H1 (cell line): ENCODE data around the gene CCDC178. TPM values are rescaled to one million over a fixed set of nuclear protein-coding genes. Genes with fewer than 3 reads are reported as not detected.

Experiments used
- CTCF ChIA-PET: fragments of 300-600 bp; sonication (Branson Sonifier 250); formaldehyde crosslinking; loops from one replicate; lab custom pipeline; 2021; ENCODE audit not compliant: partially characterized antibody; lab: Charles Lee
- POLR2A ChIA-PET: fragments of 300-600 bp; sonication (Branson Sonifier 250); formaldehyde crosslinking; loops from one replicate; lab custom pipeline; 2021; ENCODE audit warnings: inconsistent platforms; ENCODE audit not compliant: partially characterized antibody; lab: Charles Lee
- DNase-seq, 2 experiments: peaks; one replicate each; pipeline versions ENCODE4 v3.0.0 to v3.0.0-alpha.2; 2010 to 2022; ENCODE audit warnings: low spot score in 2 of 2, low read depth in 1 of 2, mixed read lengths in 1 of 2
- FAIRE-seq: peaks from 2 replicates; lab custom pipeline; 2011; peaks lifted over from hg19 to GRCh38; lab: Jason Lieb, UNC
- H2AFZ ChIP-seq: 2 replicates; pipeline ENCODE4 v1.8.1; 2012; ENCODE audit warnings: low read length, inconsistent platforms
- H2AK5ac ChIP-seq: 2 replicates; pipeline ENCODE4 v1.6.1; 2013; ENCODE audit warnings: low read depth, low read length
- H2BK120ac ChIP-seq: replicated peaks from 2 replicates; pipeline ENCODE3; 2013; ENCODE audit warnings: low read depth, low read length, inconsistent platforms
- H2BK12ac ChIP-seq: 2 replicates; pipeline ENCODE4 v1.6.1; 2013; ENCODE audit warnings: low read depth, low read length
- H2BK15ac ChIP-seq: 2 replicates; pipeline ENCODE4 v1.6.1; 2013; ENCODE audit warnings: low read length
- H2BK20ac ChIP-seq: 2 replicates; pipeline ENCODE4 v1.6.1; 2013; ENCODE audit warnings: low read length
- H2BK5ac ChIP-seq: 2 replicates; pipeline ENCODE4 v1.6.1; 2013; ENCODE audit warnings: low read depth, low read length
- H3K14ac ChIP-seq: 2 replicates; pipeline ENCODE4 v1.6.1; 2013; ENCODE audit warnings: inconsistent platforms; ENCODE audit not compliant: insufficient read length
- H3K18ac ChIP-seq: 2 replicates; pipeline ENCODE4 v1.6.1; 2013; ENCODE audit warnings: low read length; ENCODE audit errors: extremely low read depth
- H3K23ac ChIP-seq: 2 replicates; pipeline ENCODE4 v1.6.1; 2013; ENCODE audit warnings: inconsistent platforms; ENCODE audit not compliant: insufficient read length
- H3K23me2 ChIP-seq: 2 replicates; pipeline ENCODE4 v1.6.1; 2013; ENCODE audit warnings: low read depth, low read length
- H3K27ac ChIP-seq: 2 replicates; pipeline ENCODE4 v1.6.1; 2011; ENCODE audit warnings: low read depth, low read length, inconsistent platforms
- H3K27me3 ChIP-seq, 4 experiments: replicated peaks in 1 of 4; 1 replicate in 1 of 4; 2 replicates in 3 of 4; pipeline versions ENCODE4 v1.6.1 to v1.8.1; 2011 to 2013; ENCODE audit warnings: low read length in 3 of 4, mild to moderate bottlenecking in 3 of 4, inconsistent platforms in 2 of 4, mixed read lengths in 2 of 4, moderate library complexity in 1 of 4; ENCODE audit not compliant: control insufficient read depth in 3 of 4, insufficient read depth in 3 of 4; ENCODE audit errors: extremely low read depth in 1 of 4
- H3K36me3 ChIP-seq, 4 experiments: 2 replicates each; pipeline versions ENCODE4 v1.6.1 to v1.8.1; 2011 to 2013; ENCODE audit warnings: mild to moderate bottlenecking in 4 of 4, low read length in 3 of 4, moderate library complexity in 2 of 4, control low read depth in 1 of 4, inconsistent platforms in 1 of 4; ENCODE audit not compliant: insufficient read depth in 4 of 4, control insufficient read depth in 2 of 4
- H3K4ac ChIP-seq: replicated peaks from 2 replicates; pipeline ENCODE3; 2013; ENCODE audit warnings: low read length, low read depth, mixed read lengths, inconsistent platforms; ENCODE audit not compliant: insufficient read length
- H3K4me1 ChIP-seq, 4 experiments: replicated peaks in 1 of 4; 1 replicate in 1 of 4; 2 replicates in 3 of 4; pipeline versions ENCODE4 v1.6.1 to v1.8.1; 2011 to 2013; ENCODE audit warnings: low read length in 3 of 4, inconsistent platforms in 2 of 4, mixed read lengths in 1 of 4; ENCODE audit not compliant: insufficient read depth in 4 of 4, control insufficient read depth in 3 of 4
- H3K4me2 ChIP-seq, 2 experiments: 2 replicates each; pipeline versions ENCODE4 v1.6.1 to v1.8.1; 2011 to 2013; ENCODE audit warnings: low read depth in 2 of 2, low read length in 2 of 2, control low read depth in 1 of 2, inconsistent platforms in 1 of 2, mild to moderate bottlenecking in 1 of 2; ENCODE audit not compliant: insufficient read depth in 1 of 2
- H3K4me3 ChIP-seq, 4 experiments: fragments of 200-600, 300-600 bp in 1 of 4; sonication (generic), shearing (Covaris generic), sonication (Bioruptor Twin) in 1 of 4; 2 replicates each; pipeline versions ENCODE4 v1.5.1 to v1.8.1; 2011 to 2016; ENCODE audit warnings: low read length in 4 of 4, low read depth in 3 of 4, control low read depth in 2 of 4, inconsistent platforms in 2 of 4, mild to moderate bottlenecking in 2 of 4, mixed read lengths in 1 of 4, moderate library complexity in 1 of 4; ENCODE audit not compliant: insufficient read depth in 2 of 4; ENCODE audit errors: extremely low read depth in 1 of 4
- H3K56ac ChIP-seq: replicated peaks from 2 replicates; pipeline ENCODE3; 2013; ENCODE audit warnings: low read depth, mild to moderate bottlenecking, mixed read lengths, low read length, inconsistent platforms; ENCODE audit not compliant: insufficient read length
- H3K79me1 ChIP-seq: 2 replicates; pipeline ENCODE4 v1.6.1; 2013; ENCODE audit warnings: low read depth, low read length, control low read depth
- H3K79me2 ChIP-seq, 2 experiments: 2 replicates each; pipeline versions ENCODE4 v1.6.1 to v1.8.1; 2012 to 2013; ENCODE audit warnings: low read length in 2 of 2, mild to moderate bottlenecking in 2 of 2, inconsistent platforms in 1 of 2; ENCODE audit not compliant: insufficient read depth in 2 of 2, control insufficient read depth in 1 of 2
- H3K9ac ChIP-seq, 4 experiments: replicated peaks in 1 of 4; 1 replicate in 1 of 4; 2 replicates in 3 of 4; pipeline versions ENCODE4 v1.6.1 to v1.8.1; 2011 to 2013; ENCODE audit warnings: low read depth in 3 of 4, low read length in 3 of 4, control low read depth in 2 of 4, mild to moderate bottlenecking in 2 of 4, moderate library complexity in 2 of 4, inconsistent platforms in 1 of 4; ENCODE audit errors: extremely low read depth in 1 of 4
- H3K9me3 ChIP-seq, 2 experiments: 2 replicates each; pipeline versions ENCODE4 v1.6.1 to v1.8.1; 2012 to 2013; ENCODE audit warnings: mild to moderate bottlenecking in 2 of 2, moderate library complexity in 2 of 2, control low read depth in 1 of 2, inconsistent platforms in 1 of 2, low read depth in 1 of 2, low read length in 1 of 2, mixed read lengths in 1 of 2; ENCODE audit not compliant: insufficient read depth in 2 of 2
- H4K20me1 ChIP-seq, 2 experiments: replicated peaks in 1 of 2; 2 replicates each; pipeline versions ENCODE3 to v1.8.1; 2011 to 2013; ENCODE audit warnings: inconsistent platforms in 2 of 2, low read length in 2 of 2, mild to moderate bottlenecking in 1 of 2; ENCODE audit not compliant: insufficient read depth in 2 of 2, control insufficient read depth in 1 of 2
- H4K5ac ChIP-seq: 2 replicates; pipeline ENCODE4 v1.6.1; 2013; ENCODE audit warnings: low read length, low read depth, mixed read lengths, inconsistent platforms; ENCODE audit not compliant: insufficient read length
- H4K8ac ChIP-seq: 2 replicates; pipeline ENCODE4 v1.8.0; 2013; ENCODE audit warnings: mild to moderate bottlenecking, moderate library complexity, low read length, inconsistent platforms; ENCODE audit not compliant: insufficient read depth; ENCODE audit errors: extremely low read depth
- H4K91ac ChIP-seq: replicated peaks from 2 replicates; pipeline ENCODE3; 2013; ENCODE audit warnings: low read length, mixed read lengths, inconsistent platforms; ENCODE audit not compliant: insufficient read length
- BCL11A ChIP-seq, 2 experiments: IDR thresholded peaks; one replicate each; pipeline ENCODE4 v1.6.1; 2011; ENCODE audit warnings: low read depth in 2 of 2, low read length in 2 of 2, mild to moderate bottlenecking in 2 of 2
- BRCA1 ChIP-seq: IDR thresholded peaks from 2 replicates; pipeline ENCODE4 v1.6.1; 2012; ENCODE audit warnings: low read depth, low read length, improper control_type of control experiment
- CHD1 ChIP-seq: IDR thresholded peaks from 2 replicates; pipeline ENCODE4 v1.6.1; 2012; ENCODE audit warnings: low read depth, low read length, improper control_type of control experiment
- CREB1 ChIP-seq: IDR thresholded peaks from 2 replicates; pipeline ENCODE4 v1.6.1; 2012; ENCODE audit warnings: inconsistent platforms
- FOSL1 ChIP-seq: IDR thresholded peaks from 2 replicates; pipeline ENCODE4 v1.6.1; 2011; ENCODE audit warnings: mild to moderate bottlenecking, low read depth, low read length, moderate library complexity; ENCODE audit not compliant: insufficient read depth
- GTF2F1 ChIP-seq: IDR thresholded peaks from 2 replicates; pipeline ENCODE4 v1.6.1; 2012; ENCODE audit warnings: low read depth, low read length, improper control_type of control experiment, borderline replicate concordance
- HDAC2 ChIP-seq, 2 experiments: fragments of 300-600 bp in 1 of 2; sonication (generic) in 1 of 2; IDR thresholded peaks; 2 replicates each; pipeline ENCODE4 v1.6.1; 2011 to 2012; ENCODE audit warnings: low read depth in 2 of 2, low read length in 2 of 2, mild to moderate bottlenecking in 2 of 2, moderate library complexity in 2 of 2, borderline replicate concordance in 1 of 2, inconsistent platforms in 1 of 2
- KDM1A ChIP-seq: fragments of 200-600, 300-600 bp; sonication (generic); IDR thresholded peaks from 2 replicates; pipeline ENCODE4 v1.7.1; 2016; ENCODE audit warnings: mild to moderate bottlenecking, low read length, borderline replicate concordance
- KDM5A ChIP-seq: fragments of 200-600 bp; IDR thresholded peaks from 2 replicates; pipeline ENCODE4 v1.7.1; 2012; ENCODE audit warnings: mild to moderate bottlenecking, low read length, inconsistent platforms, mixed read lengths
- POLR2A ChIP-seq, 2 experiments: IDR thresholded peaks; 1 replicate in 1 of 2; 2 replicates in 1 of 2; pipeline ENCODE4 v1.6.1; 2011; ENCODE audit warnings: low read depth in 2 of 2, low read length in 2 of 2, mild to moderate bottlenecking in 2 of 2; ENCODE audit errors: control extremely low read depth in 1 of 2
- RXRA ChIP-seq: IDR thresholded peaks from 2 replicates; pipeline ENCODE4 v1.6.1; 2011; ENCODE audit warnings: low read depth, mild to moderate bottlenecking, low read length, moderate library complexity; ENCODE audit not compliant: insufficient read depth
- SIN3A ChIP-seq, 2 experiments: IDR thresholded peaks in 1 of 2; conservative IDR thresholded peaks in 1 of 2; 2 replicates each; pipeline ENCODE4 v1.6.1; 2011 to 2012; ENCODE audit warnings: low read length in 2 of 2, improper control_type of control experiment in 1 of 2, low read depth in 1 of 2, mild to moderate bottlenecking in 1 of 2
- SIX5 ChIP-seq: IDR thresholded peaks from 2 replicates; pipeline ENCODE4 v1.6.1; 2011; ENCODE audit warnings: mild to moderate bottlenecking, low read depth, low read length
- SRF ChIP-seq: IDR thresholded peaks from 2 replicates; pipeline ENCODE4 v1.6.1; 2011; ENCODE audit warnings: mild to moderate bottlenecking, low read depth, low read length, moderate library complexity
- polyA plus RNA-seq, 7 experiments: library from polyadenylated mRNA; depleted of rRNA in 3 of 7; stranded (reverse) in 5 of 7; unstranded in 2 of 7; fragments of >200 nt in 5 of 7; fragments of 200-250 nt in 2 of 7; gene quantifications; 1 replicate in 5 of 7; 2 replicates in 1 of 7; 4 replicates in 1 of 7; pipeline versions ENCODE4 v1.2.1 to v1.2.3, GENCODE V29; 2011 to 2013; ENCODE audit warnings: missing spikeins in 2 of 7, mixed read lengths in 2 of 7
- total RNA-seq: library from RNA; stranded (reverse); fragmentation: NEBNext Ultra II Directional; extraction: Animal tissue kit (Norgen Biotek cat#: 25700); gene quantifications from 2 replicates; pipeline ENCODE4 v1.2.1, GENCODE V29; 2021
- TF ChIP-seq, protein P1 (sequence below): IDR thresholded peaks from 2 replicates; pipeline ENCODE4 v1.6.1; 2012; ENCODE audit warnings: inconsistent platforms
- TF ChIP-seq, protein P2 (sequence below): IDR thresholded peaks from 2 replicates; pipeline ENCODE4 v1.6.1; 2012; ENCODE audit warnings: inconsistent platforms

CCDC178 gene
- total and polyA plus RNA-seq, 2 of the 8 experiments (the other 6 are each of a cell fraction or from before 2014, with no cell fraction given) = not detected

DNA sequence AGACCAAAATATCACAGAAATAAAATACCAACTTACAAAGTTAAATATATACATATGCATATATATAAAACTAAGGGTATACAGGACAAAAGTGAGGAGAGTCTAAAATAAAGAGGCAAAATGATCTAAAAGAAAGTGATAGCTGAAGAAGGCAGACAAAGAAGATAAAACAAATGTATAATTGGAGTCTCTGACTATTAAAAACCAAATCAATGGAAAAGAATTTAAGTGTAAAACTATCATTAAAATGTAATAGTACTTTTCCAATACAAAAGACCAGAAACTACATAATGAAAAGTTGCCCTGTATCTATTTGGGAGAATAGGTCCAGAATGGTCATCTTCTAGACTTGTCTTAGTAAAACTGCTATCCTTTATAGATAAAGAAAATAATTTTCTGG lies 400.3 kb downstream of the CCDC178 start:
- Histone ChIP-seq H3K79me2 (no peaks in the 10 kb centered on the region), H2AK5ac (no peak overlapping the region), H3K23me2 (no peaks in the 10 kb centered on the region), H3K27ac (no peak overlapping the region), H3K9ac (no peak overlapping the region), H3K9me3 (peaks cover 0 to 2% of the 10 kb centered on the region in 2 experiments; a peak in 1 of 4 replicates), H2BK15ac (no peak overlapping the region), H3K4ac (no peak overlapping the region), H2BK5ac (no peak overlapping the region), H3K14ac (no peak overlapping the region), H3K36me3 (no peaks in the 10 kb centered on the region), H3K18ac (no peak overlapping the region), H3K4me2 (no peak overlapping the region), H4K5ac (no peak overlapping the region), H3K27me3 (no peaks in the 10 kb centered on the region), H3K4me3 (no peak overlapping the region), H2BK12ac (no peak overlapping the region), H3K79me1 (no peaks in the 10 kb centered on the region), H4K20me1 (no peaks in the 10 kb centered on the region), H3K4me1 (no peaks in the 10 kb centered on the region), H2BK120ac (no peak overlapping the region), H2BK20ac (no peak overlapping the region), H4K8ac (no peak overlapping the region), H3K23ac (no peak overlapping the region), H4K91ac (no peak overlapping the region), H3K56ac (no peak overlapping the region), H2AFZ (no peak overlapping the region)
- POLR2A ChIA-PET = no interaction called here
- FAIRE-seq (no peak), DNase-seq (no peak)
- CTCF ChIA-PET = no interaction called here
- no peak for TF ChIP-seq GTF2F1
- no peak for TF ChIP-seq HDAC2 (IDR thresholded peaks at IDR 0.05; ENCODE audit: borderline replicate concordance in 1 of 2, low read depth in 2 of 2, low read length in 2 of 2)
- no peak for TF ChIP-seq SRF
- no peak for TF ChIP-seq SIN3A (conservative IDR thresholded peaks at IDR 0.05 in 1 of 2, IDR thresholded peaks at IDR 0.05 in 1 of 2; ENCODE audit: low read depth in 1 of 2, low read length in 2 of 2)
- no peak for TF ChIP-seq BRCA1
- no peak for TF ChIP-seq BCL11A (IDR thresholded peaks at IDR 0.05; ENCODE audit: low read depth in 2 of 2, low read length in 2 of 2)
- no peak for TF ChIP-seq KDM1A
- TF ChIP-seq CREB1 = no peak
- TF ChIP-seq FOSL1 = no peak
- TF ChIP-seq, protein P1, sequence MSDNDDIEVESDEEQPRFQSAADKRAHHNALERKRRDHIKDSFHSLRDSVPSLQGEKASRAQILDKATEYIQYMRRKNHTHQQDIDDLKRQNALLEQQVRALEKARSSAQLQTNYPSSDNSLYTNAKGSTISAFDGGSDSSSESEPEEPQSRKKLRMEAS = no peak
- TF ChIP-seq RXRA = no peak
- TF ChIP-seq SIX5 = no peak
- TF ChIP-seq KDM5A = no peak
- TF ChIP-seq, protein P2, sequence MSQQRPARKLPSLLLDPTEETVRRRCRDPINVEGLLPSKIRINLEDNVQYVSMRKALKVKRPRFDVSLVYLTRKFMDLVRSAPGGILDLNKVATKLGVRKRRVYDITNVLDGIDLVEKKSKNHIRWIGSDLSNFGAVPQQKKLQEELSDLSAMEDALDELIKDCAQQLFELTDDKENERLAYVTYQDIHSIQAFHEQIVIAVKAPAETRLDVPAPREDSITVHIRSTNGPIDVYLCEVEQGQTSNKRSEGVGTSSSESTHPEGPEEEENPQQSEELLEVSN = no peak
- no peak for TF ChIP-seq POLR2A (IDR thresholded peaks at IDR 0.05; ENCODE audit: control extremely low read depth in 1 of 2, low read depth in 2 of 2, low read length in 2 of 2)
- TF ChIP-seq CHD1 = no peak
